GM10248 (cell line): ENCODE data around the gene FBRSL1.

Source experiments
- CTCF ChIA-PET: fragments of 300-600 bp; sonication (Branson Sonifier 250); formaldehyde crosslinking; extraction: SDS; loops from one replicate; lab custom pipeline; 2021; ENCODE audit warnings: antibody characterized with exemption; lab: Yijun Ruan, JAX
- POLR2A ChIA-PET: fragments of 350-650 bp; sonication (Branson Sonifier 250); formaldehyde crosslinking; extraction: SDS; loops from one replicate; lab custom pipeline; 2020; ENCODE audit warnings: antibody characterized with exemption; lab: Yijun Ruan, JAX
- DNase-seq: peaks from one replicate; pipeline ENCODE4 v3.0.0; 2012; ENCODE audit errors: extremely low spot score
- TF ChIP-seq, protein P1 (sequence below): IDR thresholded peaks from 2 replicates; pipeline ENCODE4 v1.5.1; 2012; ENCODE audit warnings: mild to moderate bottlenecking, low read depth; ENCODE audit errors: extremely low read depth, missing control alignments, control extremely low read depth

Gene FBRSL1

DNA sequence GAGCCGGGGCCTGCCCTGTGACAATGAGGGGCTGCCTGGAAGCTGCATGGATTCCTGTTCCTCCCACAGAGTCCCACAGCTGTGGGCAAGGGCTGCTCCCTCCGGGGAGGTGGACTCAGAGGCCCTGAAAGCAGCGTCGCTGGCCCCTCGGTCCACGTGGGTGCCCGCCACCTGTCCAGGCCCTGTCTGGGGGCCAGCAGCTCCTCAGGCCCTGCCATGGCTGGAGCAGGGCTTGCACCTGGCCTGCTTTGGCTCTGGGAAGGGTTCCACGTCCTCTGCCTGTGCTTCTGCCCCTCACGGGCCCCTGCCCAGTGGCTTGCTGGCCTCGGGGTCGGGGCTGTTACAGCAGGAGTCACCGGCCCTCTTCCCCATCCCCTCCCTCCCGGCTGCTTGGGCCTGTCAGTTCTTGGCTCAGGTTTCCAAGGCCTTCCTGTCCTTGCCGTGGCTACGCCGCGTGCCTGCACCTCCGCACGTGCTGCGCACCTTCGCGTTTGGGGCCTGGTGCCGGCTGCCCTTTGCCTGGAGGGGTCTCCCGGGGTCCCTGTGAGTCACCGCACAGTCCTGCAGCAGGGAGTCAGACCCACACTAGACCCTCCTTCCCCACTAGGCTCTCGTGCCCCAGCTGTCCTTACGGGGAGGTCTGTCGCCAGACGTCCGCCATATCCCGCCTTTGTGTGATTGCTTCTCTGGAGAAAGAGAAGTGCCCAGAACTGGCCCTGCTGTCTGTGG lies 5.8 kb downstream of the FBRSL1 start:
- DNase-seq: no peak
- CTCF ChIA-PET: no interaction called here
- TF ChIP-seq, protein P1, sequence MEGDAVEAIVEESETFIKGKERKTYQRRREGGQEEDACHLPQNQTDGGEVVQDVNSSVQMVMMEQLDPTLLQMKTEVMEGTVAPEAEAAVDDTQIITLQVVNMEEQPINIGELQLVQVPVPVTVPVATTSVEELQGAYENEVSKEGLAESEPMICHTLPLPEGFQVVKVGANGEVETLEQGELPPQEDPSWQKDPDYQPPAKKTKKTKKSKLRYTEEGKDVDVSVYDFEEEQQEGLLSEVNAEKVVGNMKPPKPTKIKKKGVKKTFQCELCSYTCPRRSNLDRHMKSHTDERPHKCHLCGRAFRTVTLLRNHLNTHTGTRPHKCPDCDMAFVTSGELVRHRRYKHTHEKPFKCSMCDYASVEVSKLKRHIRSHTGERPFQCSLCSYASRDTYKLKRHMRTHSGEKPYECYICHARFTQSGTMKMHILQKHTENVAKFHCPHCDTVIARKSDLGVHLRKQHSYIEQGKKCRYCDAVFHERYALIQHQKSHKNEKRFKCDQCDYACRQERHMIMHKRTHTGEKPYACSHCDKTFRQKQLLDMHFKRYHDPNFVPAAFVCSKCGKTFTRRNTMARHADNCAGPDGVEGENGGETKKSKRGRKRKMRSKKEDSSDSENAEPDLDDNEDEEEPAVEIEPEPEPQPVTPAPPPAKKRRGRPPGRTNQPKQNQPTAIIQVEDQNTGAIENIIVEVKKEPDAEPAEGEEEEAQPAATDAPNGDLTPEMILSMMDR: no peak
- POLR2A ChIA-PET: no interaction called here

DNA sequence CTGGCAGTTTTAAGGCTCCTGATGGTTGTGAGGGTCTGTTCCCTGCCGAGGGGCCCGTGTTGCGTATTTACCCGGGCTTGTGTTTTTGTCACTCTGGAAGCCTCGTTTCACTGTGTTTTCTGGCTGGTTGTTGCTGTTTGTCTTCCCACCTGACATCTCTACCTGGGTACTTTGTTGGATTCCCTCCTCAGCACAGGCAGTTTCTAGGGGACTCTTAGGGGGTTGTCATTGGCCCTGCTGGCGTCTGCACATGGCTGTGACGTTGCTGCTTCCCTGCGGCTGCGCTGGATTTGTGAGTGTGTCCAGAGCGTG lies 6.4 kb downstream of the FBRSL1 start:
- ChIA-PET POLR2A (no interaction called here), CTCF (no interaction called here)
- no peak for DNase-seq
- TF ChIP-seq, protein P1: no peak

DNA sequence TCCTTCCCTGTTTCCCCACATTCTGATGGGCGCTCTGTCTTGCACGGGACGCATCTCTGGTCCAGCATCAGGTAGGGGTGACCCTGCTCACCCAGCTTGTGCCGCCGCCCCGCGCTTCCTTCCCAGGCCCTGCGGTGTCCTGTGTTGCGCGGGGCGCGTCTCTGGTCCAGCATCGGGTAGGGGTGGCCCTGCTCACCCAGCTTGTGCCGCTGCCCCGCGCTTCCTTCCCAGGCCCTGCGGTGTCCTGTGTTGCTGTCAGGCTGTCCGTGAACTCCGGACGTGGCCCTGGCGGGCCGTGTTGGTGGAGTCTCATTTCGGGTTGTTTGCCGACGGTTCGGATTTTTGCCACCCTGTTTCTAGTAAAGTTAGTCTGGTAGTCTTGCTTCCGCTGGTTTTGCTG lies 6.8 kb downstream of the FBRSL1 start:
- POLR2A ChIA-PET: no interaction called here
- TF ChIP-seq, protein P1: no peak
- CTCF ChIA-PET: no interaction called here
- no peak for DNase-seq

- ChIA-PET CTCF (interaction anchor here (1.0 kb wide), 1 partner anchor 9 kb away, joined by 4 read pairs; no protein-coding TSS in a partner anchor), POLR2A (no interaction called here)
- TF ChIP-seq, protein P1: no peak
- no peak for DNase-seq
Measured at GRCh38 chr12:132497514-132498405, 7.8 kb downstream of the FBRSL1 start.

DNA sequence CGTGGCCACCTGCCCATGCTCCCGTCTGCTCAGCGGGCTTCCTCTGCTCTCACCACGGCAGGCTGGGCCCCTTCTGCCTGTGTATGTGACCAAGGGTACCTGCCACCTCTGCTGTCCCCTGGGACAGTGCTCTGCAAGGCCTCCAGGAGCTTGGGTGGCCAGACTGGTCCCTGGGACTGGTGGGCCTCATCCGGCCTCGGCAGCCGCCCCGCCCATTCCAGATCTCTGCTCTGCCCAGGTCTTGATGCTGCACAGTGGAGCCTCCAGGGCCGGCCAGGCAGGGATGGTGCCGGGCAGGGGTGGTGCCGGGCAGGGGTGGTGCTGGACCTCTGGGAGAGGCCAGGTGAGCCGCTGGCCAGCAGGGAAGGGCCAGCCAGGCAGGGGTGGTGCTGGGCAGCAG lies 9.0 kb downstream of the FBRSL1 start:
- DNase-seq: no peak
- ChIA-PET CTCF (interaction anchor here (0.9 kb wide), 1 partner anchor 24 kb away, joined by 3 read pairs; no protein-coding TSS in a partner anchor), POLR2A (no interaction called here)
- TF ChIP-seq, protein P1: no peak

DNA sequence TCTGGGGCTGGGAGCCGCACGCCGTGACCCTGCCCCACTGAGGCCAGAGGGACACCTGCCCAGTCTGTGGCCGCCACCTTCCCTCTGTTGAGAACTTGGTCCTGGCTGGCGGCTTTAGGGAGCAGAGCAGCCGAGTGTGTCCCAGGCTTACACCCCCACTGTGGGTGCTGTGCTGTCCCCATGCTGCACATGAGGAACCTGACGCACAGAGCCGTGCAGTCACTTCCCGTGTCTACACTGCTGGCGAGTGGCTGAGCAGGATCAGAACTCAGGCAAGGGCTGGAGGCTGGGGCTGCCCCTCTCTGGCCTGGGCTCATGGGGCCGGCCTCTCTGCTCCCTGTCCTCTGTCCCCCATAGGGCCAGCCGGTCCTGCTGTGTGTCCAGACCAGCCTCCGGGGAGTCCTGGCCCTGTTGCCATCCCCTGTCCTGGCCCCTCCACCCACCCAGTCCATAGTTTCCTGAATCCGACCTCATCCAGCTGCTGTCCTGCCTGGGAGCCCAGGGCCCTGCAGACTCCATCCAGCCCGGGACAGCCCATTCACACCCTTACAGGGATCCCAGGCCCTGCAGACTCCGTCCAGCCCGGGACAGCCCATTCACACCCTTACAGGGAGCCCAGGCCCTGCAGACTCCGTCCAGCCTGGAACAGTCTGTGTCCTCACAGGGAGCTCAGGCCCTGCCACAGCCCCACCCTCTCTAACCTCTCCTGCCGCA lies 10.3 kb downstream of the FBRSL1 start:
- TF ChIP-seq, protein P1: no peak
- ChIA-PET CTCF (no interaction called here), POLR2A (no interaction called here)
- DNase-seq: no peak
